HepG2 (cell line): ENCODE results near the gene ZNF860. TPM values are rescaled to one million over a fixed set of nuclear protein-coding genes. Genes with fewer than 3 reads are reported as not detected.

Source experiments
- NFRKB ChIP-seq: fragments of 450-650 bp; IDR thresholded peaks from 2 replicates; pipeline ENCODE4 v1.6.1; 2017
- PAWR ChIP-seq: sonication (generic); formaldehyde crosslinking; IDR thresholded peaks from 2 replicates; pipeline ENCODE4 v1.4.0; 2020; ENCODE audit warnings: missing genetic modification reagents, mild to moderate bottlenecking, borderline replicate concordance
- REST ChIP-seq, 2 experiments: IDR thresholded peaks; 2 replicates each; pipeline ENCODE4 v1.6.1; 2011 to 2012; ENCODE audit warnings: low read length in 2 of 2, borderline replicate concordance in 1 of 2, low read depth in 1 of 2, mild to moderate bottlenecking in 1 of 2, moderate library complexity in 1 of 2
- SMC3 ChIP-seq: IDR thresholded peaks from 2 replicates; pipeline ENCODE4 v1.6.1; 2011; ENCODE audit warnings: low read length, improper control_type of control experiment
- ZKSCAN8 ChIP-seq: IDR thresholded peaks from 2 replicates; pipeline ENCODE4 v1.6.1; 2016; ENCODE audit warnings: borderline replicate concordance, missing genetic modification reagents, missing compliant biosample characterization
- ZNF781 ChIP-seq: sonication (generic); formaldehyde crosslinking; IDR thresholded peaks from 2 replicates; pipeline ENCODE4 v1.5.1; 2020; ENCODE audit warnings: borderline replicate concordance, mild to moderate bottlenecking, missing genetic modification reagents; ENCODE audit errors: not compliant biosample characterization
- polyA plus RNA-seq, 8 experiments: library from polyadenylated mRNA; depleted of rRNA in 3 of 8; stranded (reverse) in 7 of 8; unstranded in 1 of 8; fragments of >200 nt; fragmentation: Illumina TruSeq in 4 of 8; extraction: Trizol in 4 of 8; gene quantifications; 2 replicates each; pipeline versions ENCODE4 v1.2.1 to v1.2.3, GENCODE V29; 2011 to 2016; ENCODE audit warnings: low read depth in 4 of 8, missing spikeins in 1 of 8, mixed read lengths in 1 of 8; ENCODE audit not compliant: insufficient read depth in 1 of 8
- total RNA-seq, 5 experiments: library from RNA; depleted of rRNA; stranded (reverse); fragments of >200 nt; fragmentation: Illumina TruSeq; extraction: Trizol; gene quantifications; 2 replicates each; pipeline ENCODE4 v1.2.3, GENCODE V29; 2016; ENCODE audit warnings: low read depth in 1 of 5
- TF ChIP-seq, protein P1 (sequence below): sonication (generic); formaldehyde crosslinking; IDR thresholded peaks from 2 replicates; pipeline ENCODE4 v1.4.0; 2020; ENCODE audit warnings: mild to moderate bottlenecking, missing genetic modification reagents

Gene ZNF860
- total and polyA plus RNA-seq, 2 of the 13 experiments (the other 11 are each of a cell fraction or from before 2014, with no cell fraction given) = 0.55 to 0.73 TPM

DNA sequence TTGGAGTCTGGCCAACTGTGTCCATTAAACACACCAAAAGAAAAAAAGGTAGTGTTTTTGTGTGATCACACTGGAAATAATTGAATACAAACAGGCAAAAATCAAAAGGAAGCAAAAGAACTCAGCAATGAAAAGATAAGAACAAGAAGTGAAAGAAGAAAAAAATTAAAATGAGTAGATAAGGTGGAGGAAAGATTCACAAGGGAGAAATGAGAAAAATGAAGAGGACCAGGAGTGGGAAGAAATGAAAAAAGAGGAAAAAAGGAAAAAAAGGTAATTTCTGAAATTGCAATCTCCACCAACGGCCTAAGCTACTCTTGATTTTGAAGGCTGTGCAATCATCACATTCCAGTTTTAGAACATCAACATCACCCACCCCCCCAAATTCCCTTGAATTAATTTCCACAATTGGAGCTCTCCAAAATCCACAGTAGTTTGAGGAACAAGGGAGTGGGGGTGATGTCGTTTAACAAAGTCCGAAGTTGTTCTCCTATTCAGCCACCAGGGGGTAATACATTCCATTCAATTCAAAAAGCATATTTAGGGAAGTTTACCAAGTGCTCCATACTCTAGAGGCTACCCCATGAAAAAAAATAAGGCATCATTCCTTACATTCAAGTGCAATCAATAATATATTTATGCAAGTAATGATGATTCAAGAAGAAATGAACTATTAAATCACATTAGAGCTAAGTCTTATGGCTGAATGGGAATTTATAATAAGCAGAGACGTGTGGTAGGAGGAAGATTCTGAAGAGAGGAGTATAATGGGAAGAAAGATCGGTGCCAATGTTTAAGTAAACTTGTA lies 37.4 kb downstream of the ZNF860 start (continued):
- TF ChIP-seq REST (IDR thresholded peaks at IDR 0.05; ENCODE audit: borderline replicate concordance in 1 of 2, low read depth in 1 of 2, low read length in 2 of 2) = 0 out of 4 replicates have a peak, but pooled peaks of 1 of the 2 experiments have one; percentile 32
- peak; percentile 79 for TF ChIP-seq SMC3
- no peak for TF ChIP-seq NFRKB
- no peak for TF ChIP-seq PAWR (CRISPR knock-in tag)
- no peak for TF ChIP-seq ZKSCAN8
- no peak for TF ChIP-seq ZNF781 (CRISPR knock-in tag)
- TF ChIP-seq, protein P1, sequence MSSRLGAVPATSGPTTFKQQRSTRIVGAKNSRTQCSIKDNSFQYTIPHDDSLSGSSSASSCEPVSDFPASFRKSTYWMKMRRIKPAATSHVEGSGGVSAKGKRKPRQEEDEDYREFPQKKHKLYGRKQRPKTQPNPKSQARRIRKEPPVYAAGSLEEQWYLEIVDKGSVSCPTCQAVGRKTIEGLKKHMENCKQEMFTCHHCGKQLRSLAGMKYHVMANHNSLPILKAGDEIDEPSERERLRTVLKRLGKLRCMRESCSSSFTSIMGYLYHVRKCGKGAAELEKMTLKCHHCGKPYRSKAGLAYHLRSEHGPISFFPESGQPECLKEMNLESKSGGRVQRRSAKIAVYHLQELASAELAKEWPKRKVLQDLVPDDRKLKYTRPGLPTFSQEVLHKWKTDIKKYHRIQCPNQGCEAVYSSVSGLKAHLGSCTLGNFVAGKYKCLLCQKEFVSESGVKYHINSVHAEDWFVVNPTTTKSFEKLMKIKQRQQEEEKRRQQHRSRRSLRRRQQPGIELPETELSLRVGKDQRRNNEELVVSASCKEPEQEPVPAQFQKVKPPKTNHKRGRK (CRISPR knock-in tag) = peak; percentile 96
